Right lobe of liver (tissue), 4 donors: ENCODE data around the gene CKS2.

ENCODE experiments used
- POLR2A ChIP-seq: fragments of 450-650 bp; IDR thresholded peaks from one replicate; pipeline ENCODE4 v1.6.1; 2017; ENCODE audit warnings: antibody characterized with exemption, mild to moderate bottlenecking
- TF ChIP-seq, protein P1 (sequence below), 4 donors: fragments of 200-600 bp in 3 of 4; fragments of 450-650 bp in 1 of 4; IDR thresholded peaks; one replicate each; pipeline versions ENCODE4 v1.5.1 to v1.8.0; 2016 to 2022; ENCODE audit warnings: antibody characterized with exemption in 4 of 4, mild to moderate bottlenecking in 2 of 4
- donor health status: DM: no; HTN: no; CAD: no.
- donor health status: DM: no; HTN: no; CAD: no.
- donor health status: DM: no; HTN: yes; CAD: no.

DNA sequence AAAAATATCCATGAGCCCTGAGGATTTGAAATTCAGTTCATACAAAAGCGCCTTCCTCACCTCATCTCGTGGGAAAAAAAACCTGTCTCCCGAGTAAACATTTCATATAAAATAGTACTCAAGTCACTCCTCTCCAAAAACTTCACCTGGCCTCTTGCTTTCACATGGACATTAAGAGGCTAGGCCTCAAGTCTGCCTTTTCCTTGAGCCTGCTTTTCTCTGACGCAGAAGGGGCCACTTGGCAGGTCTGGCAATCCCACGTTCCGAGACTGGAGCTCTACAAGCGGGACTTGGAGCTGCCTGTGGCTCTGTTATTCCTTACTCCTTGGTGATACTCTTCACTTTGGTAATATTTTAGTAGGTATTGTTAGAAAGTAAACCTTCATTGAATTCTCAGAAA lies 26.9 kb upstream of the CKS2 start:
- TF ChIP-seq, protein P1, sequence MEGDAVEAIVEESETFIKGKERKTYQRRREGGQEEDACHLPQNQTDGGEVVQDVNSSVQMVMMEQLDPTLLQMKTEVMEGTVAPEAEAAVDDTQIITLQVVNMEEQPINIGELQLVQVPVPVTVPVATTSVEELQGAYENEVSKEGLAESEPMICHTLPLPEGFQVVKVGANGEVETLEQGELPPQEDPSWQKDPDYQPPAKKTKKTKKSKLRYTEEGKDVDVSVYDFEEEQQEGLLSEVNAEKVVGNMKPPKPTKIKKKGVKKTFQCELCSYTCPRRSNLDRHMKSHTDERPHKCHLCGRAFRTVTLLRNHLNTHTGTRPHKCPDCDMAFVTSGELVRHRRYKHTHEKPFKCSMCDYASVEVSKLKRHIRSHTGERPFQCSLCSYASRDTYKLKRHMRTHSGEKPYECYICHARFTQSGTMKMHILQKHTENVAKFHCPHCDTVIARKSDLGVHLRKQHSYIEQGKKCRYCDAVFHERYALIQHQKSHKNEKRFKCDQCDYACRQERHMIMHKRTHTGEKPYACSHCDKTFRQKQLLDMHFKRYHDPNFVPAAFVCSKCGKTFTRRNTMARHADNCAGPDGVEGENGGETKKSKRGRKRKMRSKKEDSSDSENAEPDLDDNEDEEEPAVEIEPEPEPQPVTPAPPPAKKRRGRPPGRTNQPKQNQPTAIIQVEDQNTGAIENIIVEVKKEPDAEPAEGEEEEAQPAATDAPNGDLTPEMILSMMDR (IDR thresholded peaks at IDR 0.05), result no peak
- TF ChIP-seq POLR2A, result no peak
